ENCODE data around the gene TMEM82.

The TMEM82 gene

DNA sequence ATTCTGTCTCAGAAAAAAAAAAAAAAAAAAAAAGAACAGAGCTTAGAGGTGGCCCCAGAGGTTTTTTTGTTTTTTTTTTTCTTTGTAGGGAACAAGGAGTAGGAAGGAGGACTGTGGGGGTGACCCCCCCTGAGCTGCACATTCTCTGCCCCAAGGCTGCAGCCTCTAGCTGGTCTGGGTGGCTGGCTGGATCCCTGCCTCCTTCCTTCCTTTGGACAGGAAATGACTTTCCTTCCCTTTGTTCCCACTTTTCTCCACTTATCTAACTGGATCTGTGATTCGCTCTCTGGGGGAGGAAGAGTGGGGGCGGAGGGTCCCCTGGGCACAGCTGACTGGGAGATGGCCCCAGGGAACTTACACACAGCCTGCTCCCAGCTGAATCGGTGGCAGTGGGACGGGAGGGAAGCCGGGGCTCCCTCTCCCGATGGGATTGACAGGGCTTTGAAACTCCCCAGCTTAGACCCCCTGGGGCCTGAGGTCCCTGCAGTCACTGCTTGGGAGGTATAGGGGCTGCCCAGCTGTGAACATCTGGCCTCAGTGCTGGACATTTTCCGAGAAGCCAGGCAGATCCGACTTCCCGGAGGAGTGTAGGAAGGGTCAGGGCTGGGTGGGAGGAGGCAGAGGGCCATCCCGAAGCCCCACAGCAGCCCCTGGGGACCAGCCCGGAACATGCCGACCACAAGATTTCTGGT, 18.4 kb downstream of the TMEM82 start:
- DNase-seq (ENCODE audit: low read depth): no peak
- TF ChIP-seq, protein P1, sequence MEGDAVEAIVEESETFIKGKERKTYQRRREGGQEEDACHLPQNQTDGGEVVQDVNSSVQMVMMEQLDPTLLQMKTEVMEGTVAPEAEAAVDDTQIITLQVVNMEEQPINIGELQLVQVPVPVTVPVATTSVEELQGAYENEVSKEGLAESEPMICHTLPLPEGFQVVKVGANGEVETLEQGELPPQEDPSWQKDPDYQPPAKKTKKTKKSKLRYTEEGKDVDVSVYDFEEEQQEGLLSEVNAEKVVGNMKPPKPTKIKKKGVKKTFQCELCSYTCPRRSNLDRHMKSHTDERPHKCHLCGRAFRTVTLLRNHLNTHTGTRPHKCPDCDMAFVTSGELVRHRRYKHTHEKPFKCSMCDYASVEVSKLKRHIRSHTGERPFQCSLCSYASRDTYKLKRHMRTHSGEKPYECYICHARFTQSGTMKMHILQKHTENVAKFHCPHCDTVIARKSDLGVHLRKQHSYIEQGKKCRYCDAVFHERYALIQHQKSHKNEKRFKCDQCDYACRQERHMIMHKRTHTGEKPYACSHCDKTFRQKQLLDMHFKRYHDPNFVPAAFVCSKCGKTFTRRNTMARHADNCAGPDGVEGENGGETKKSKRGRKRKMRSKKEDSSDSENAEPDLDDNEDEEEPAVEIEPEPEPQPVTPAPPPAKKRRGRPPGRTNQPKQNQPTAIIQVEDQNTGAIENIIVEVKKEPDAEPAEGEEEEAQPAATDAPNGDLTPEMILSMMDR (IDR thresholded peaks at IDR 0.05; ENCODE audit: low read depth, low read length, missing control alignments): no peak
- no peak overlapping the region for H3K4me3 ChIP-seq (ENCODE audit: low read depth, low read length)

DNA sequence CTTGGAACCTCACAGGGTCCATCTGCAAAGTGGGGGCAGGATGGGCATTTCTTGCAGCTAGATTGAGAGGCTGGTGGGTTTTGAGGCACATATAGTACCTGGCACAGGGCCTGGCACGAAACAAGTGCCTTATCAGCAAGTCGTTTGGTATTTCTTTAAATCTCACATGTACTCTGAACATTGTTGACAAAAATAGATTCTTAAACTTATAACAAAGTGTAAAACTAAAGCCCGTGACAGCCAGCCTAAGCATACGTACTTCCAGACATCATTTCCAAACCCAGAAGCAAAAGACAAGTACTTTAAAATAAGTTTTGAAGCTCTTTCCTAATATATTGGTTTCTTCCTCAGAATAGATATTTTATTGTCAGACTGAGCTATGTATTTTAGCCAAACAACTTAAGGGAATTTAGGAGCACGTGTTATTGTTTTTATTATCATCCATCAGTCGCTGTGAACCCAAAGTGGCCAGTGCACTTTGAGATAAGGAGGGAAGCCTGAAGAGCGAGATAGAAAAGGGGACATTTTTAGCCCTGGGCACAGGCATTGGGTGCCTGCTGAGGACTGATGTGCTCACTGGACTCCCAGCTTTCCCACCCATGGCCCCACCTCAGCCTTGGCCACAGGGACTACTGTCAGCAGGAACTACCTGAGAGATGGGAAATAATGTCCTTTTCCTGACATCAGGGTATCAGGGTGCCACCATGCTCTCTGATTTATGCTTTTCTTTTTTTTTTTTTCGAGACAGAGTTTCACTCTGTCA, 19.2 kb downstream of the TMEM82 start:
- no peak overlapping the region for H3K4me3 ChIP-seq (ENCODE audit: low read depth, low read length)
- TF ChIP-seq, protein P1 (IDR thresholded peaks at IDR 0.05; ENCODE audit: low read depth, low read length, missing control alignments): no peak
- no peak for DNase-seq (ENCODE audit: low read depth)

DNA sequence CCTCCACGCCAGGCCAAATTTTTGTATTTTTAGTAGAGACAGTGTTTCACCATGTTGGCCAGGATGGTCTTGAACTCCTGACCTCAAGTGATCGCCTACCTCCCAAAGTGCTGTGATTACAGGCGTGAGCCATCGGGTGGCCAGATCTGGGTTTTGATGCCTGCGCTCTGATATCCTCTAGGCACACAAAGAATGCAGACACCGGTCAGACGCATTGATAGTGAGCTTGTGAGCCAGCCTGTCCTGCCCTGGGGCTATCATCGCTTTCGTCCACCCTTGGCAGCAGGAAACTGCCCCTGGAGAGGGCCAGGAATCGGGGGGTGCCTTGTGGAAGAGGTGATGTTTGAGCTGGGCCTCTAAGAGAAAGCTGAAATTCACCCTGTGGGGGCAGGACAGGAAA, 20.2 kb downstream of the TMEM82 start:
- DNase-seq (ENCODE audit: low read depth): no peak
- TF ChIP-seq, protein P1 (IDR thresholded peaks at IDR 0.05; ENCODE audit: low read depth, low read length, missing control alignments): no peak
- no peak overlapping the region for H3K4me3 ChIP-seq (ENCODE audit: low read depth, low read length)

DNA sequence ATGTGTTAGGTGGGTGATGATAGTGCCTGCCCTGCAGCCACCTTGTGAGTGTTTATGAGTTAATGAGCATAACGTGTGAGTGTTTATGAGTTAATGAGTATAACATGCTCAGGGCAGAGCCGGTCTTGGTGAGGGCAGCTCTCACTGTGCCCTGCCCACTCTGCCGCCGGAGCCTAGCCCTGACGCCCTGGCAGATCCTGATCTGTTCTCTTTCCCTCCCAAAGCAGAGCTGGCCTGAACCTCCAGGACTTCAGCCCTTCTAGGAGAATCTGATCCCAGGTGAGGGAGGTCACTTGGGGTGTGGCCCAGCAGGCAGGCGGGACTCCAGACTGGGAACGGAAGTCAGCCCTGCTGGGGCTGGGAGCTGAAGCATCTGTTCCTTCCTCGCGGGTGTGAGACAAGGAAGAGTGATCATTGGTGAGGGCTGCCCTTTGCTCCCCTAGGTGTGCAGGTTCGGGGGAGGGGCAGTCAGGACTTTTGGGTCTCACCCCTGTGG, 22.0 kb downstream of the TMEM82 start:
- no peak for DNase-seq (ENCODE audit: low read depth)
- TF ChIP-seq, protein P1 (IDR thresholded peaks at IDR 0.05; ENCODE audit: low read depth, low read length, missing control alignments): no peak
- H3K4me3 ChIP-seq (ENCODE audit: low read depth, low read length): no peak overlapping the region

DNA sequence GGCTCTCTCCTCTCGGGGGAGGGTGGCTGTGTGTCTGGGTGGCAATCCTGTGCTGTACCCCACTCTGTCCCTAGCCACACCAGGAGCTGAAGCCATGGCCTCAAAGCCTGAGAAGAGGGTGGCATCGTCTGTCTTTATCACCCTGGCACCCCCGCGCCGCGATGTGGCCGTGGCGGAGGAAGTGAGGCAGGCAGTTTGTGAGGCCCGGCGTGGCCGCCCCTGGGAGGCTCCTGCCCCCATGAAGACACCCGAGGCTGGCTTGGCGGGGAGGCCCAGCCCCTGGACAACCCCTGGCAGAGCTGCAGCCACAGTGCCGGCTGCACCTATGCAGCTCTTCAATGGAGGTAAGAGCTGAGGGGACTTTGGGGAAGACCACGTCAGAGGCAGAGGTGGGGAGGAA, 22.6 kb downstream of the TMEM82 start:
- H3K4me3 ChIP-seq (ENCODE audit: low read depth, low read length): no peak overlapping the region
- no peak for DNase-seq (ENCODE audit: low read depth)
- TF ChIP-seq, protein P1 (IDR thresholded peaks at IDR 0.05; ENCODE audit: low read depth, low read length, missing control alignments): no peak

DNA sequence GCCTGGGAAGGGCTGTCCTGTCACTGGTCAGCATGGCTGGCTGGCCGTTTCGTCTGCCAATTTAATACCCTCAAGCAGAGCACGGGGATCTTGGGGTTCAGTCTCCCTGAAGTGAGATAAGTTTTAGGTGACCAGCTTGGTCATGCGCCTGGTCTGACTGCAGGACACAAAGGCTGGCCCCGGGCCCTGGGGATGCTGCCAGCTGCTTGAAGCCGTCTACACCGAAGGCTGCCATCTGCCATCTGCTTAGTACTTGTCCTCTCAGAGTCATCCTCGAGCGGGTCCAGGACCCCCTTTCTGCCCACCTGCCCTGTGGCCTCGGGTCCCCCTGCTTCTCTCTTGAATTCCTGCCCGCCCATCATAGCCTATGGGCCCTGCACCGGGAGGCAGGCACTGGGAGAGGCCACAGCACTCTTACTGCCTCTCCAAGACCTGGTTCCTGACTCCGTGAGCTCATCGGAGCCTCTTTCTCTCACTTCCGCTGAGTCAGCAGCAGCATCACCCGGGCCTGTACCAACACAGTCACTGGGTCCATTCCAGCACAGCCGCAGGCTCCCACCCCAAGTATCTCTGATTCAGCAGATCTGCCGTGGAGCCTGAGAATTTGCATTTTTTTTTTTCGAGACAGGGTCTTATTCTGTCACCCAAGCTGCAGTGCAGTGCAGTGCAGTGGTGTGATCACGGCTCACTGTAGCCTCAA, 23.3 kb downstream of the TMEM82 start:
- TF ChIP-seq, protein P1 (IDR thresholded peaks at IDR 0.05; ENCODE audit: low read depth, low read length, missing control alignments): no peak
- no peak for DNase-seq (ENCODE audit: low read depth)
- no peak overlapping the region for H3K4me3 ChIP-seq (ENCODE audit: low read depth, low read length)

Data from GM12864 (cell line).